ENCODE measurements around the gene ZNF148.

DNA sequence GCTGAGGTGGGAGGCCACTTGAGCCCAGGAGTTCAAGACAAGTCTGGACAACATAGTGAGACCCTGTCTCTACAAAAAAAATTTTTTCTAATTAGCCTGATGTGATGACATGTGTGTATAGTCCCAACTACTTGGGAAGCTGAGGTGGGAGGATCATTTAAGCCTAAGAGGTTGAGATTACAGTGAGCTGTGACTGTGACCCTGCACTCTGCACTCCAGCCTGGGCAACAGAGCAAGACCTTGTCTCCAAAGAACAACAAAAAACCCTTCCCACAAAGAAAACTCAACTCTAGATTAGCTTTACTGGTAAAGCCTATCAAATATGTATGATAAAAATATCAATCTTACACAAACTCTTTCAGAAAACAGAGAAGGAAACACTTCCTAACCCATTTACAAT is 68.5 kb downstream of the ZNF148 start:
- no peak for TF ChIP-seq POLR2AphosphoS5 (IDR thresholded peaks at IDR 0.05)
- no peak for TF ChIP-seq EP300 (IDR thresholded peaks at IDR 0.05)
- TF ChIP-seq, protein P1, sequence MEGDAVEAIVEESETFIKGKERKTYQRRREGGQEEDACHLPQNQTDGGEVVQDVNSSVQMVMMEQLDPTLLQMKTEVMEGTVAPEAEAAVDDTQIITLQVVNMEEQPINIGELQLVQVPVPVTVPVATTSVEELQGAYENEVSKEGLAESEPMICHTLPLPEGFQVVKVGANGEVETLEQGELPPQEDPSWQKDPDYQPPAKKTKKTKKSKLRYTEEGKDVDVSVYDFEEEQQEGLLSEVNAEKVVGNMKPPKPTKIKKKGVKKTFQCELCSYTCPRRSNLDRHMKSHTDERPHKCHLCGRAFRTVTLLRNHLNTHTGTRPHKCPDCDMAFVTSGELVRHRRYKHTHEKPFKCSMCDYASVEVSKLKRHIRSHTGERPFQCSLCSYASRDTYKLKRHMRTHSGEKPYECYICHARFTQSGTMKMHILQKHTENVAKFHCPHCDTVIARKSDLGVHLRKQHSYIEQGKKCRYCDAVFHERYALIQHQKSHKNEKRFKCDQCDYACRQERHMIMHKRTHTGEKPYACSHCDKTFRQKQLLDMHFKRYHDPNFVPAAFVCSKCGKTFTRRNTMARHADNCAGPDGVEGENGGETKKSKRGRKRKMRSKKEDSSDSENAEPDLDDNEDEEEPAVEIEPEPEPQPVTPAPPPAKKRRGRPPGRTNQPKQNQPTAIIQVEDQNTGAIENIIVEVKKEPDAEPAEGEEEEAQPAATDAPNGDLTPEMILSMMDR (IDR thresholded peaks at IDR 0.05) = no peak

All from upper lobe of left lung (tissue), 4 donors.